Common myeloid progenitor, CD34-positive (primary cell): Measurements from ENCODE around the gene ATP9B.

ENCODE experiments used
- CTCF ChIA-PET: fragments of 350-600 bp; sonication (Branson Sonifier 250); formaldehyde crosslinking; loops from one replicate; lab custom pipeline; 2021; ENCODE audit warnings: antibody characterized with exemption; lab: Charles Lee
- POLR2A ChIA-PET: fragments of 350-600 bp; sonication (Branson Sonifier 250); formaldehyde crosslinking; loops from one replicate; lab custom pipeline; 2021; ENCODE audit warnings: antibody characterized with exemption; lab: Charles Lee
- DNase-seq, 3 donors: peaks; one replicate each; pipeline versions ENCODE4 v3.0.0 to v3.0.0-alpha.2; 2013
- H3K27ac ChIP-seq, 2 experiments: 1 replicate in 1 of 2; 2 replicates in 1 of 2; pipeline ENCODE4 v1.7.0; 2013; ENCODE audit warnings: inconsistent platforms in 2 of 2, low read length in 2 of 2, mild to moderate bottlenecking in 2 of 2, low read depth in 1 of 2, moderate library complexity in 1 of 2; ENCODE audit not compliant: severe bottlenecking in 2 of 2, insufficient read depth in 1 of 2, poor library complexity in 1 of 2
- H3K27me3 ChIP-seq, 5 experiments: replicated peaks in 2 of 5; 1 replicate in 3 of 5; 2 replicates in 2 of 5; pipeline versions ENCODE4 v1.6.1 to v1.7.0; 2013; ENCODE audit warnings: low read length in 4 of 5, mild to moderate bottlenecking in 2 of 5, moderate library complexity in 2 of 5, inconsistent platforms in 1 of 5; ENCODE audit not compliant: insufficient read depth in 5 of 5, control insufficient read depth in 4 of 5
- H3K36me3 ChIP-seq, 4 experiments: 1 replicate in 2 of 4; 2 replicates in 2 of 4; pipeline versions ENCODE4 v1.6.1 to v1.7.0; 2013; ENCODE audit warnings: low read length in 3 of 4, control low read depth in 1 of 4, mild to moderate bottlenecking in 1 of 4; ENCODE audit not compliant: control insufficient read depth in 4 of 4, insufficient read depth in 4 of 4
- H3K4me1 ChIP-seq, 4 experiments: 1 replicate in 3 of 4; 2 replicates in 1 of 4; pipeline versions ENCODE4 v1.6.1 to v1.7.1; 2013; ENCODE audit warnings: low read length in 3 of 4, mild to moderate bottlenecking in 3 of 4, control low read depth in 1 of 4, inconsistent platforms in 1 of 4, moderate library complexity in 1 of 4; ENCODE audit not compliant: control insufficient read depth in 4 of 4, insufficient read depth in 4 of 4; ENCODE audit errors: control extremely low read depth in 1 of 4
- H3K4me3 ChIP-seq, 7 experiments: 1 replicate in 4 of 7; 2 replicates in 3 of 7; pipeline versions ENCODE4 v1.5.1 to v1.7.0; 2013; ENCODE audit warnings: mild to moderate bottlenecking in 7 of 7, low read length in 6 of 7, moderate library complexity in 6 of 7, inconsistent platforms in 2 of 7, low read depth in 2 of 7, control low read depth in 1 of 7; ENCODE audit not compliant: insufficient read depth in 4 of 7, control insufficient read depth in 1 of 7; ENCODE audit errors: extremely low read depth in 1 of 7
- H3K9me3 ChIP-seq, 5 experiments: 1 replicate in 4 of 5; 2 replicates in 1 of 5; pipeline versions ENCODE4 v1.6.1 to v1.7.1; 2013; ENCODE audit warnings: low read length in 4 of 5, mild to moderate bottlenecking in 2 of 5, inconsistent platforms in 1 of 5, low read depth in 1 of 5, moderate library complexity in 1 of 5; ENCODE audit not compliant: control insufficient read depth in 4 of 5, insufficient read depth in 2 of 5; ENCODE audit errors: control extremely low read depth in 1 of 5
- WGBS: methylation state at CpG from one replicate; pipeline ENCODE4 v1.1.5; 2013; ENCODE audit not compliant: insufficient coverage; 5-methylcytosine and 5-hydroxymethylcytosine counted together

The ATP9B gene

DNA sequence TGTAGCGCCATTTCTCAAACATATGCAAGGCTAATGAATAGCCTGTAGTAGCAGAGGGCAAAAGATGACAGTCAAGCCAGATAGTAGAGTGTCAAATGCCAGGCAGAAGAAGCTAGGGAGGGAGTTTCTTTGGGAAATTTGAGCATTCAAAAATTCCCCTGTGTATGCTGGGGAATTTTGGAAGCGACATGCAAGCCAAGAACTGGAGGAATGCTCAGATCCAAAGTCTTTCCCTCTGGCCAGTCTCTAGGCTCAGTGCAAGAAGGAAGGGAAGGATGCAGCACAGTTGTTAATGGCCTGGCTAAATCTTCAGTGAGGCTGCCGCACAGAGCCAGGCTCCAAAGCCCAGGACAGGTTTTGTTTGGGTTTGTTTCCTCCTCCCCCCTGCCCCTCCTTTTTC, 59.9 kb downstream of the ATP9B start:
- 100% methylated on average over 3 of the region's 3 CpGs for WGBS
- ChIA-PET POLR2A (no interaction called here), CTCF (no interaction called here)
- Histone ChIP-seq H3K9me3 (no peaks in the 10 kb centered on the region), H3K4me1 (no peaks in the 10 kb centered on the region), H3K27me3 (no peaks in the 10 kb centered on the region), H3K27ac (no peak overlapping the region), H3K4me3 (no peak overlapping the region), H3K36me3 (peaks cover 9 to 29% (median 19%) of the 10 kb centered on the region in 4 experiments)
- DNase-seq: no peak

GRCh38 chr18:79133724-79134123, 64.5 kb downstream of the ATP9B start:
- no peak overlapping the region for H3K27ac ChIP-seq
- DNase-seq: no peak
- peaks cover 0 to 3% (median 0%) of the 10 kb centered on the region in 5 experiments for H3K9me3 ChIP-seq
- CTCF ChIA-PET: no interaction called here
- no peaks in the 10 kb centered on the region for H3K27me3 ChIP-seq
- H3K36me3 ChIP-seq: peaks cover 12 to 29% (median 19%) of the 10 kb centered on the region in 4 experiments
- POLR2A ChIA-PET: no interaction called here
- H3K4me1 ChIP-seq: peaks cover 0 to under 1% (median 0%) of the 10 kb centered on the region in 4 experiments
- H3K4me3 ChIP-seq: no peak overlapping the region
- 96% methylated on average over 6 of the region's 6 CpGs for WGBS

DNA sequence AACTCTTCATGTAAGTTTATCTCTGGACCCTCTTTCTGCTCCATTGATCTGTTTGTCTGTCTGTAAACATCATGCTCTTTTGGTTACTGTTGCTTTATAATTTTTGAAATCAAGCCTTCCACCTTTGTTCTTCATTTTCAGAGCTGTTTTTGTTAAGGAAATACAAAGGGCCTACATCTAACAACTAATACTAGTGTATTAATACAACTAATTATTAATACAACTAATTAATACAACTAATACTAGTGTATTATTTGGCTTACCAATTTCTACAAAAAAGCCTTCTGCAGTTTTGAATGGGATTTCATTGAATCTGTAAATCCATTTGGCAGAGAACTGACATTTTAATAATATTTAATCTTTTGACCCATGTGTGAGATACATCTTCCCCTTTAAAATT, 66.7 kb downstream of the ATP9B start:
- POLR2A ChIA-PET: no interaction called here
- Histone ChIP-seq H3K4me3 (no peak overlapping the region), H3K27me3 (no peaks in the 10 kb centered on the region), H3K36me3 (peaks cover 7 to 21% (median 12%) of the 10 kb centered on the region in 4 experiments), H3K27ac (no peak overlapping the region), H3K9me3 (peaks cover 0 to 3% (median 0%) of the 10 kb centered on the region in 5 experiments), H3K4me1 (peaks cover 0 to 3% (median 1%) of the 10 kb centered on the region in 4 experiments)
- CTCF ChIA-PET: no interaction called here
- no peak for DNase-seq

- CTCF ChIA-PET: no interaction called here
These were observed 67.5 kb downstream of the ATP9B start for GRCh38 chr18:79136742-79137141.

GRCh38 chr18:79139206-79139605, 70.0 kb downstream of the ATP9B start:
- CTCF ChIA-PET: no interaction called here
- Histone ChIP-seq H3K4me3 (no peak overlapping the region), H3K36me3 (peaks cover 2 to 17% (median 10%) of the 10 kb centered on the region in 4 experiments), H3K27ac (no peak overlapping the region), H3K27me3 (no peaks in the 10 kb centered on the region), H3K9me3 (peaks cover 0 to 3% (median 0%) of the 10 kb centered on the region in 5 experiments), H3K4me1 (peaks cover 0 to 3% (median 3%) of the 10 kb centered on the region in 4 experiments)
- DNase-seq: peak in 2 of 3 donors; percentile 46 to 69
- 80% methylated on average over 1 of the region's 4 CpGs for WGBS
- POLR2A ChIA-PET: no interaction called here

More at GRCh38 chr18:79136742-79137141, 67.5 kb downstream of the ATP9B start:
- Histone ChIP-seq H3K27ac (no peak overlapping the region), H3K9me3 (peaks cover 0 to 3% (median 0%) of the 10 kb centered on the region in 5 experiments), H3K36me3 (peaks cover 3 to 21% (median 12%) of the 10 kb centered on the region in 4 experiments), H3K4me3 (no peak overlapping the region), H3K27me3 (no peaks in the 10 kb centered on the region), H3K4me1 (peaks cover 0 to 3% (median 1%) of the 10 kb centered on the region in 4 experiments)
- peak in 1 of 3 donors; percentile 7 for DNase-seq
- 100% methylated on average over 2 of the region's 6 CpGs for WGBS
- POLR2A ChIA-PET: no interaction called here

GRCh38 chr18:79147014-79147413, 77.8 kb downstream of the ATP9B start:
- H3K27me3 ChIP-seq: no peaks in the 10 kb centered on the region
- H3K9me3 ChIP-seq: peaks cover 0 to 4% (median 0%) of the 10 kb centered on the region in 5 experiments
- H3K4me3 ChIP-seq: no peak overlapping the region
- peaks cover 2 to 20% (median 3%) of the 10 kb centered on the region in 4 experiments for H3K36me3 ChIP-seq
- DNase-seq: no peak
- peaks cover 0 to 3% (median 0%) of the 10 kb centered on the region in 4 experiments for H3K4me1 ChIP-seq
- no peak overlapping the region for H3K27ac ChIP-seq
- POLR2A ChIA-PET: no interaction called here
- WGBS: 100% methylated on average over 2 of the region's 4 CpGs
- CTCF ChIA-PET: no interaction called here

DNA sequence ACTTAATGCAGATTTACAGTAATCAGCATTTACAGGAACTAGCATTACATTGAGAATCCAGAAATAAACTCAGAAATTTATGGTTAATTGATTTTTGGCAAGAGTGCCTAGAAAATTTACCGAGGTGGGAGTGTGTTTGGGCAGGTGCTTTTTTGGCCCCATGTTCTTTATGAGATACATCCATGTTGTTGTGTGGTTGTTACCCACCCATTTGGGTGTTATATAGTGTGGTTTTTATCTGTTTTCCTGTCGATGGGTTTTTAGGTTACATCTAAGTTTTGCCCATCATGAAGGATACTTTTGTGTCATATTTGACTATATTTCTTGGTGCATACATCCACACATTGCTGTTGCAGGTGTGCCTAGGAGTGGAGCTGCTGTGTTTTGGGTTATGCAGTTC, 82.0 kb downstream of the ATP9B start:
- H3K27ac ChIP-seq: no peak overlapping the region
- CTCF ChIA-PET: no interaction called here
- no peak overlapping the region for H3K4me3 ChIP-seq
- peaks cover 0 to 4% (median 0%) of the 10 kb centered on the region in 5 experiments for H3K9me3 ChIP-seq
- no peaks in the 10 kb centered on the region for H3K4me1 ChIP-seq
- no peak for DNase-seq
- peaks cover 2 to 17% (median 3%) of the 10 kb centered on the region in 4 experiments for H3K36me3 ChIP-seq
- H3K27me3 ChIP-seq: no peaks in the 10 kb centered on the region
- POLR2A ChIA-PET: no interaction called here
- 100% methylated on average over 1 of the region's 2 CpGs for WGBS
